HCT116 (cell line): ENCODE measurements around the gene S100PBP. TPM values are rescaled to one million over a fixed set of nuclear protein-coding genes. Genes with fewer than 3 reads are reported as not detected.

Experiments used
- ATAC-seq: fragments of 200-7000 bp; cut with Tn5 transposase; 2 replicates; pipeline ENCODE4 v1.9.1; 2020; ENCODE audit warnings: mild to moderate bottlenecking, moderate library complexity
- BruUV-seq: library from RNA; stranded (reverse); fragments of 400-500 nt; replicated peaks from 2 replicates; lab custom pipeline; 2021; lab: Mats Ljungman, UMichigan
- CTCF ChIA-PET: fragments of 300-600 bp; sonication (Branson Sonifier 250); formaldehyde crosslinking; loops from one replicate; lab custom pipeline; 2021; ENCODE audit warnings: antibody characterized with exemption; lab: Charles Lee
- POLR2A ChIA-PET: fragments of 300-600, 350-600 bp; sonication (Branson Sonifier 250); formaldehyde crosslinking; loops from one replicate; lab custom pipeline; 2021; ENCODE audit warnings: antibody characterized with exemption; lab: Charles Lee
- RAD21 ChIA-PET, 2 experiments: fragments of 300-600 bp; sonication (Branson Sonifier 250); formaldehyde crosslinking; loops; one replicate each; lab custom pipeline; 2023; ENCODE audit warnings: low total read pairs in 2 of 2; ENCODE audit not compliant: uncharacterized antibody in 2 of 2, unreplicated experiment in 2 of 2, low non-redundant PET in 1 of 2; lab: Charles Lee
- DNase-seq: peaks from one replicate; pipeline ENCODE4 v3.0.0-alpha.2; 2010; ENCODE audit warnings: low read depth, low spot score
- H2AFZ ChIP-seq: fragments of 200-600 bp; shearing (Covaris generic), sonication (generic); 2 replicates; pipeline ENCODE4 v1.6.1; 2017; ENCODE audit warnings: low read depth, mixed run types, mixed read lengths, antibody characterized with exemption, low read length; ENCODE audit not compliant: poor library complexity, severe bottlenecking
- H3K27ac ChIP-seq: 2 replicates; pipeline ENCODE4 v1.5.1; 2012; ENCODE audit warnings: low read depth, low read length
- H3K27me3 ChIP-seq: fragments of 200-600 bp; sonication (generic); 2 replicates; pipeline ENCODE4 v1.6.1; 2016; ENCODE audit warnings: mixed run types, low read length, mixed read lengths; ENCODE audit not compliant: insufficient read depth
- H3K36me3 ChIP-seq, 2 experiments: fragments of 200-500 bp in 1 of 2; fragments of 200-600 bp in 1 of 2; sonication (Bioruptor generic) in 1 of 2; sonication (generic) in 1 of 2; 2 replicates each; pipeline versions ENCODE4 v1.5.1 to v1.6.1; 2014 to 2016; ENCODE audit warnings: low read length in 2 of 2, inconsistent platforms in 1 of 2, mixed read lengths in 1 of 2, mixed run types in 1 of 2; ENCODE audit not compliant: insufficient read depth in 2 of 2, control insufficient read depth in 1 of 2
- H3K4me1 ChIP-seq, 2 experiments: fragments of 200-600 bp in 1 of 2; sonication (generic) in 1 of 2; 2 replicates each; pipeline versions ENCODE4 v1.5.1 to v1.6.1; 2012 to 2017; ENCODE audit warnings: low read length in 2 of 2, inconsistent platforms in 1 of 2, mild to moderate bottlenecking in 1 of 2, mixed read lengths in 1 of 2, mixed run types in 1 of 2, moderate library complexity in 1 of 2; ENCODE audit not compliant: insufficient read depth in 2 of 2, control insufficient read depth in 1 of 2
- H3K4me2 ChIP-seq: fragments of 200-600 bp; sonication (generic); 2 replicates; pipeline ENCODE4 v1.6.1; 2017; ENCODE audit warnings: mixed run types, low read length, mixed read lengths
- H3K4me3 ChIP-seq, 2 experiments: fragments of 200-600 bp in 1 of 2; sonication (generic) in 1 of 2; replicated peaks in 1 of 2; 2 replicates each; pipeline ENCODE4 v1.5.1; 2011 to 2016; ENCODE audit warnings: low read length in 2 of 2, control low read depth in 1 of 2, low read depth in 1 of 2, mild to moderate bottlenecking in 1 of 2, mixed read lengths in 1 of 2, mixed run types in 1 of 2
- H3K79me2 ChIP-seq: fragments of 200-600 bp; sonication (generic); 2 replicates; pipeline ENCODE4 v1.6.1; 2017; ENCODE audit warnings: mild to moderate bottlenecking, mixed run types, low read length, moderate library complexity, mixed read lengths; ENCODE audit not compliant: insufficient read depth
- H3K9ac ChIP-seq: fragments of 200-600 bp; sonication (generic); 2 replicates; pipeline ENCODE4 v1.6.1; 2016; ENCODE audit warnings: low read length, mixed read lengths
- H3K9me2 ChIP-seq: fragments of 200-600 bp; sonication (generic), shearing (Covaris generic); 2 replicates; pipeline ENCODE4 v1.6.1; 2017; ENCODE audit warnings: mixed run types, mild to moderate bottlenecking, moderate library complexity; ENCODE audit not compliant: insufficient read depth
- H3K9me3 ChIP-seq, 2 experiments: fragments of 200-500 bp in 1 of 2; fragments of 200-600 bp in 1 of 2; sonication (Bioruptor generic) in 1 of 2; sonication (generic) in 1 of 2; 2 replicates each; pipeline ENCODE4 v1.6.1; 2014 to 2017; ENCODE audit warnings: low read length in 2 of 2, mixed read lengths in 2 of 2, inconsistent platforms in 1 of 2, low read depth in 1 of 2, mild to moderate bottlenecking in 1 of 2, mixed run types in 1 of 2, moderate library complexity in 1 of 2; ENCODE audit not compliant: control insufficient read depth in 1 of 2, insufficient read depth in 1 of 2
- H4K20me1 ChIP-seq: fragments of 200-600 bp; sonication (generic), shearing (Covaris generic); 2 replicates; pipeline ENCODE4 v1.6.1; 2017; ENCODE audit warnings: mixed run types, mild to moderate bottlenecking, moderate library complexity; ENCODE audit not compliant: insufficient read depth
- CBX3 ChIP-seq: IDR thresholded peaks from 2 replicates; pipeline ENCODE4 v1.6.1; 2012; ENCODE audit warnings: low read depth
- CEBPB ChIP-seq: IDR thresholded peaks from 2 replicates; pipeline ENCODE4 v1.6.1; 2012; ENCODE audit warnings: low read depth
- ELF1 ChIP-seq: IDR thresholded peaks from 2 replicates; pipeline ENCODE4 v1.6.1; 2012; ENCODE audit warnings: low read depth, borderline replicate concordance
- EZH2 ChIP-seq: fragments of 200-600 bp; sonication (generic); IDR thresholded peaks from 2 replicates; pipeline ENCODE4 v1.6.1; 2017; ENCODE audit warnings: antibody characterized with exemption, mixed run types
- EZH2phosphoT487 ChIP-seq: fragments of 200-600 bp; IDR thresholded peaks from 2 replicates; pipeline ENCODE4 v1.6.1; 2018; ENCODE audit warnings: antibody characterized with exemption, borderline replicate concordance
- FOSL1 ChIP-seq: IDR thresholded peaks from 2 replicates; pipeline ENCODE4 v1.6.1; 2012; ENCODE audit warnings: low read depth
- RAD21 ChIP-seq: IDR thresholded peaks from 2 replicates; pipeline ENCODE4 v1.6.1; 2012; ENCODE audit warnings: low read depth, mild to moderate bottlenecking
- REST ChIP-seq: IDR thresholded peaks from 2 replicates; pipeline ENCODE4 v1.6.1; 2012; ENCODE audit warnings: low read depth
- SIN3A ChIP-seq: IDR thresholded peaks from 2 replicates; pipeline ENCODE4 v1.6.1; 2012; ENCODE audit warnings: low read depth
- SP1 ChIP-seq: IDR thresholded peaks from 2 replicates; pipeline ENCODE4 v1.6.1; 2012; ENCODE audit warnings: low read depth
- TCF7L2 ChIP-seq: IDR thresholded peaks from 2 replicates; pipeline ENCODE4 v1.7.0; 2011; ENCODE audit warnings: borderline replicate concordance, inconsistent platforms; ENCODE audit not compliant: insufficient read depth, insufficient read length; ENCODE audit errors: extremely low read depth
- ZFX ChIP-seq: fragments of 450-650 bp; IDR thresholded peaks from 2 replicates; pipeline ENCODE4 v1.6.1; 2017
- intact Hi-C: fragments of 100-400 bp; cut with micrococcal nuclease; formaldehyde crosslinking; loops from 2 replicates; pipeline ENCODE4 v1.10.0; 2022
- total RNA-seq: library from RNA; stranded (reverse); gene quantifications from one replicate; pipeline ENCODE4 v1.2.1, GENCODE V29; 2021; ENCODE audit not compliant: unreplicated experiment

The S100PBP gene
- total RNA-seq, 1 experiment from 2014 or later: 38.2 TPM

- no peaks in the 10 kb centered on the region for H3K79me2 ChIP-seq
- no peak overlapping the region for H3K9ac ChIP-seq
- RAD21 ChIA-PET: no interaction called here
- POLR2A ChIA-PET: no interaction called here
- H3K36me3 ChIP-seq: peaks cover 3 to 12% of the 10 kb centered on the region in 2 experiments; a peak in 2 of 4 replicates
- H3K27me3 ChIP-seq: no peaks in the 10 kb centered on the region
- CTCF ChIA-PET: no interaction called here
- H3K4me2 ChIP-seq: no peak overlapping the region
- TF ChIP-seq TCF7L2 (no peak), EZH2 (no peak), ZFX (no peak), REST (no peak), CBX3 (no peak), SP1 (no peak), CEBPB (no peak), RAD21 (no peak), SIN3A (no peak), ELF1 (no peak), EZH2phosphoT487 (no peak), FOSL1 (no peak)
- no peak overlapping the region for H3K27ac ChIP-seq
- no peak for ATAC-seq
- no peak overlapping the region for H3K4me3 ChIP-seq
- DNase-seq: no peak
- no peak overlapping the region for H2AFZ ChIP-seq
- no peaks in the 10 kb centered on the region for H3K9me3 ChIP-seq
- no TSS peak for BruUV-seq
- intact Hi-C loops: no loop called here
- H3K4me1 ChIP-seq: no peaks in the 10 kb centered on the region
- H3K9me2 ChIP-seq: no peaks in the 10 kb centered on the region
- H4K20me1 ChIP-seq: no peaks in the 10 kb centered on the region
Observed at GRCh38 chr1:32848354-32849063, 31.1 kb downstream of the S100PBP start.
